HG03045 (cell line): ENCODE results near the gene AFP.

ENCODE experiments used
- ATAC-seq: cut with Tn5 transposase; IDR thresholded peaks from one replicate; pipeline ENCODE4 v1.9.1; 2021; ENCODE audit warnings: mild to moderate bottlenecking, moderate library complexity; ENCODE audit not compliant: unreplicated experiment

The AFP gene

DNA sequence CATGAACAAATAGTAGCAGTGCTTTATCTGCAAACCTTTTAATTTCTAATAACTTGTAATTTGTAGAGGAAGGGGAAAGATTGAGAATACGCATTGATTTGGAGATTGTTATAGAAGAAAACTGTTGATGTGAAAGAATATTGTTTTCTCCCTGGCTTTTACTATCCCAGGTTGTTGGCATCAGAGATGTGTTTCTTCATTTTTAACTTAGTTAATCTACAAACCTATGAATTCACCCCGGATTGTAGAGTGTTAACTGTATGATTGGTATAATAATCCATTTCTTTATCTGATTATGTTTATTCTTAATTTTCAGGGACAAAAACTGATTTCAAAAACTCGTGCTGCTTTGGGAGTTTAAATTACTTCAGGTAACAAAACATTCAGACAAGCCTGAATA lies 18.9 kb downstream of the AFP start:
- ATAC-seq: no peak

DNA sequence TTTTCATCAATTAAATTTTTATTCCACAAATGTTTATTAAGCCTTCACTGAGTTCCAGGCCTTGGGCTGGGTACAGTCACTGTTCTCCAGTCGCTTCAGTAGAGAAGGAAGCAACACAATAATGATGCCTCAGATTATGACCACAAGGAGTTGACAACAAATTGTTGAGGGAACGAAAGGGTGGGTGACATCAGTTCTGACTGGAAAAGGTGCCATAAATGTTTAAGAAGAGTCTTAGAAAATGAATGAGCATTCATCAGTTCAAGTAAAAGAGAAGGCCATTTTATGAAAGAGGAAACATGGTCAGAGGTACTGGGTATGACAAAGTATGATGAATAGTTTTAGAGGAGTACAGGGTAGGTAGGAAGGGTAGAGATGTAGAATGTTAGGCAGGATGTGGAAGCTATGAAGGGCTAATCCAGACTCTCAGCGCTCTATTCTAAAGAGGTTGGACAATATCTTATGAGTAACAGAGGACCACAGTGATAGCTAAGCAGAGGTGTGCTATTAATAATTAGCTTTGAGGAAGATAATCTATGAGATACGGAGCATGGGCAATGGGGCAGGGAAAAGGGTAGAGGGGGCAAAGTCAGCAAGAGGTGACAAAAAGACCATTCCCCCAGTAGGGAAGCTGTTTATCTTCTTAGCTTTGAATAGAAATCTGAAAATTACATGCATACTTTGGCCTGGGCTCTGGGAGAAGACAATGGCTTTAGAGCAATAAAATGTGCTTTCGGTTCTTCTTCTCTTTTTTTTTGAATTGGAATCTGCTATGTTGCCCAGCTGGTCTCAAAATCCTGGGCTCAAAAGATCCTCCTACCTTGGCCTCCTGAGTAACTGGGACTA lies 20.4 kb downstream of the AFP start:
- no peak for ATAC-seq

DNA sequence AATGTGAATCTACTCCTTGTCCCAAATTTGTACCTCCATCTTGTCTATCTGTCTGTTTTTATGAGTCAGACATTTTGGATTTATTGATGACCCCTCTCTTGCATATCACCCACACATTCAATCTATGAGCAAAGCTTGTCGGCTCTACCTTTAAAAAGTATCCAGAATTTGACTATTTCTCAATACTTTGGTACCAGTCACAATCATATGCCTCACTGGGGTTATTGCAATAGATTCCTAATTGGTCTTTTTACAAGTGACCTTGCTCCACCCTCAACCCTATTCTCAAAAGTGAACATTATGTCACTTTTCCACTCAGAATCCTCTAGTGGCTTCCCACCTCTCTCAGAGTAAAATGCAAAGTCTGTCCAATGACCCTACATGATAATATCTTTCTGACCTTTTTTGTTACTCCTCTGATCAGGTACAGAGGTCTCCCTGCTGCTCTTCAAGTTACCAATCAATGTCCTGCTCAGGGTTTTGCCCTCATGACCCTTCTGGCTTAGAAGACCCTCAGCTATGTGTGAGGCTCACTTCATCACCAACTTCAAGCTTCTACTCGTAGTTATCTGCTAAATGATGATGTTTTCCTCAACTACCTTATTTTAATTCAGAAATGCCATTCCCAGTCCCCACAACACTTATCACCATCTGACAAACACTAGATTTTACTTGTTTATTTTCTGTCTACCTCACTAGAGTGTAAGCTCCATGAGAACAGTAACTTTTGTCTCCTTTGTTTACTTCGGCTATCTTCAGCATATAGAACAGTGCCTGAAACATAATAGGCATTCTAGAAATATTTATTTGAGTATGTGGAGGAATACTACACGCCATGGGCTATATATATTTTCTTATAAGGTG lies 22.4 kb downstream of the AFP start:
- ATAC-seq: no peak

DNA sequence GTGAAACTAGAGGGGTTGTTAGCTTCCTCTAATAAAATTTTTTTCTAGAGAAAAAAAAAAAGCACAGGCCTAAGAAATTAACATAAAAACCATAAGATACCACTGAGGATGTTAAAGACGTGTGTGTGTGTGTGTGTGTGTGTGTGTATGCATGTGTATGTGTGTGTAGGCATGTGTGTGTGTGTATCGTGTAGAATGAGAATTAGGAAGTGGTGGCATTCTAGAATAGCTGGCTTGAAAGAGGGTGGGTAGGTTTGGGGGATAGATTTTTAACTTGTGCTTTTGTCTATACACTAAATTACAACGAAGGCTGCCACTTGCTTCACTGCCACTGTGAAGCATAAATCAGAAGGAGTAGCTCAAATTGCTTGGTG lies 23.0 kb downstream of the AFP start:
- no peak for ATAC-seq

DNA sequence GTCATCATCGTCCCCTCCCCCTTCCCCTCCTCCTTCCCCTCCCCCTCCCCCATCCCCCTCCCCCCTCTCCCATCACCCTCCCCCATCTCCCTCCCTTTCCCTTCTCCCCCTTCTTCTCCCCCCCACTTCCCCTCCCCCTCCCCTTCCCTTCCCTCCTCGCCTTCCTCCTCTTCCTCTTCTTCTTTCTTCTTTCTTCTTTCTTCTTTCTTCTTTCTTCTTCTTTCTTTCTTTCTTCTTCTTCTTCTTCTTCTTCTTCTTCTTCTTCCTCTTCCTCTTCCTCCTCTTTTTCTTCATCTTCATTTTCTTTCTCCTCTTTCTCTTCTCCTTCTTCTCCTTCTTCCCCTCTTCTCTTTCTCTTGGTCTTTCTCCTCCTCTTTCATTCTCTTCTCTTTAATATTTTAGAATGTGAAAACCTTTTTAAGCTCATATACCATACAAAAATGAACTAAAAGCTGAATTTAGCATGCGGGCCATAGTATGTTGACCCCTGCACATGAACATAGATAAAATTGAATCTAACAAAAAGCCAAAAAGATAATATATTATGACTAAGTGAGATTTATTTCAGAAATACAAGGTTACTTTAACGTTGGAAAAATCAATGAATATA lies 25.0 kb downstream of the AFP start:
- no peak for ATAC-seq

DNA sequence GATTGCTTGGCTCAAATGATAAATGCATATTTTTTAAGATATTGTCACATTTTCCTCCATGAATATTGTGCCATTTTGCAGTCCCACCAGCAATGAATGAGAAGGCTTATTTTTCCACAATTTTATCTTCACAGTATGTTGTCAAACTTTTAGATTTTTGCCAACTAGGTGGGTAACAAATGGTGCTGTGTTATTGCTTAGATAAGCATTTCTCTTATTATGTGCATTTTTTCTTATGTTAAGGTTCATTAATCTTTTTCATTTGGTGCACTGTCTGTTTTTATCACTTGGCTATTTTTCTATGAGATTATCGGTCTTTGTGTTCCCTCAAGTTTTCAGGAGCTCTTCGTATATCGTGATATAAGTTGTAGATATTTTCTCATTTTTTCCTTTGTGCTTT lies 32.1 kb downstream of the AFP start:
- ATAC-seq: no peak

DNA sequence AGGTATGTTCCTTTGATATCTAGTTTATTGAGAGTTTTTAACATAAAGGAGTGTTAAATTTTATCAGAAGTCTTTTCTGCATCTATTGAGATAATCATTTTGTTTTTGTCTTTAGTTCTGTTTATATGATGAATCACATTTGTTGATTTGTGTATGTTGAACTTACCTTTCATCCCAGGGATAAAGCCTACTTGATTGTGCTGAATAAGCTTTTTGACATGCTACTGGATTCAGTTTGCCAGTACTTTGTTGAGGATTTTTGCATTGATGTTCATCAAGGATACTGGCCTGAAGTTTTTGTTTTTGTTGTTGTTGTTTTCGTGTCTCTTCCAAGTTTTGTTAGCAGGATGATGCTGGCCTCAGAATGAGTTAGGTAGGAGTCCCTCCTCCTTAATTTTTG lies 34.7 kb downstream of the AFP start:
- no peak for ATAC-seq

DNA sequence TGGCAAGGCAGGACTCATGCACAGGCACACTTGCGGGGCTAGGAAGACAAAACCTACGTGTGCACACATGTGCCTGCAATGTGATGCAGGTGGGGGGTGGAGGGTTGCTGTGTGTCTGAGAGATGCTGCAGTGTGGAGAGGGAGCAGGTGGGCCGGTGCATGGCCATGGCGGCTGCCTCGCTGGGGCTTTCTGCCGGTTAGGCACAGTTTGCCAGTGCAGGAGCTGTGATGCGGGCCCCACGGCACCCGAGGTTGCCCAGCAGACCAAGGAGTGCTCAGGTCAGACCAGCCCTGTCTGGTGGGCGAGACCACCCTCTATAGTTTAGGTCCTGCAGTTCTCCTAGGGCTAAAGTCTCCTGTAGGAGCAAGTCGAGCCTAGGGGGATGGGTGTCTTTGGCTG lies 41.2 kb downstream of the AFP start:
- no peak for ATAC-seq

DNA sequence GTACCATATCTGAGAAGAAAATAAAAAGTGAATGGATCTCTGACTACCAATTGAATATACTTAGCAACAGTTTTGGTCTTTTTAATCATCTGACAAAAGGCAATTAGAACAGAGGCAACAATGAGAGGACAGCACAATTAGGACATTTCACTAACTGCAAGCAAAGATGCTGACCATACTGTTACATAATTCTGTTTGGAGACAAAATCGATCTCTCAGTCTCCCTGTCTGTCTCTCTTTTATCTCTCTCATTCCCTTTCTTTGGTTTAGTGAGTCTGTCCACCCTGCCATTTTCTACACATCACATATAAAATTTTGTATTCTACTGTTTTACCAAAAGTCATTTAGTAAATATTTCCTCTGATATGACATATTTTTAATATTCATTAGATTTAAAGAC lies 43.3 kb downstream of the AFP start:
- ATAC-seq: no peak

DNA sequence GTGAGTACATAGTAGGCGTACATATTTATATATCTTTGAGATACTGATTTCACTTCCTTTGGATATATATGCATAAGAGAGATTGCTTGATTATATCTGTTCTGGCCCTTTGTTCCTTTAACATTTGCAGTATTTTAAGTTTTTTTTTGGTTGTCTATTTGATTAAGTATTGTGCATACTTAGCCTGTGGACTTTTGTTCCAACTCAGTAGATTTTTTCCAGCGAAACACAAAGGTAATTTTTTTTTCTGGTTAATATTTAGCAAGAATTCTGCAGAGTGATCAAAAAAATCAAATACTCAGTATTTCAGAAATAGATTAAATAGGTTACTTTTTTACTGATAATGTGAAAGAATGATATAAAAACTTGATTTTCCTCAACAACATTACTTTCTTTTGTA lies 45.3 kb downstream of the AFP start, which contains the start of gene AFM:
AFM (plus strand) TSS at position 388 of the 400 bp plus-strand sequence. CDS start 31 bp downstream, outside the sequence.
- no peak for ATAC-seq

DNA sequence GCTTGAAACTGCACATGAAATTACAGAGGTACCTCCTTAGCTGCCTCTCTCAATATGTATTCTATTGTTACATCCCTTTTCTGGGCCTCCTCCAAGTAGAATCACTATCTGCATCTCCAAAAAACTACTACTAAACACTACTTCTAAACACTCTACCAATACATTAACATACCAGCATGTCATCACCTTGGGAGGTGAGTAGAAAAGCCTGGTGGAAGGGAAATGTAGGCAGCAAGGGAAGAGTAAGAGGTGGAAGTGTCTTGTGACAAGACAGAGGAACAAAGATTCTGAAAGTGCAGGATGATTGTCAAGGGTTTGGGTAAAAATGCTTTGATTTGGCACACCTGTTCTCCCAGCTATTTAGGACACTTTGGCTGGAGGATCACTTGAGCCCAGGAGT lies 49.1 kb downstream of the AFP start:
- no peak for ATAC-seq

DNA sequence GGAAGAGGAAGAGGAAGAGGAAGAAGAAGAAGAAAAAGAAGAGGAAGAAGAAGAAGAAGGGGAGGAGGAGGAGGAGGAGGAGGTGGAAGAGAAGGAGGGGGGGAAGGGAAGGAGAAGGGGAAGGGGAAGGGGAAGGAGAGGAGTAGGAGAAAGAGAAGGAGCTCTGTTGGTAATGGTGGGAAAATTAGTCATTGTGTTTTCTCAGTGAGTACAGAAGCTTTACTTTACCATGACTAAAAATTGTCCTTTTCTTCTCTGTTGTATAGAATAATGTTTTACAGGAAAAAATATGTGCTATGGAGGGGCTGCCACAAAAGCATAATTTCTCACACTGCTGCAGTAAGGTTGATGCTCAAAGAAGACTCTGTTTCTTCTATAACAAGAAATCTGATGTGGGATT lies 49.6 kb downstream of the AFP start:
- ATAC-seq: no peak

DNA sequence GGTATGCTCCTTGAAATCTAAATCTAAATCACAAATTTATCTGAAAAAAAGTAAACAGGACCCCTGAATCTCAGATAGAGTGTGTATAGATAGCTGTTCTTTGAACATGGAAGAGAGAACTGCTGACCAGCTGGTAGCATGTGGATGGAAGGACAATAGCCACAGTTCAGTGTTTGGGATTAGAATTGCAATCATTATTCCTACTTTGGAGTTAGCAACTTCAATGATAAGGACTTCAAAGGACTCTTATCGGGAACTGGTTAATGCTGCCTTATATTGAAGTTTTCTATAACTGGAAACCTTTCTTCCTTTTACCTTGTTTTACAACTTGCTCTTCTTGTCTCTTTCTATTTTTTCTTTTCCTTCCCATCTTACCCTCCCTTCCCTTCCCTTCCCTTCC lies 50.5 kb downstream of the AFP start:
- no peak for ATAC-seq

DNA sequence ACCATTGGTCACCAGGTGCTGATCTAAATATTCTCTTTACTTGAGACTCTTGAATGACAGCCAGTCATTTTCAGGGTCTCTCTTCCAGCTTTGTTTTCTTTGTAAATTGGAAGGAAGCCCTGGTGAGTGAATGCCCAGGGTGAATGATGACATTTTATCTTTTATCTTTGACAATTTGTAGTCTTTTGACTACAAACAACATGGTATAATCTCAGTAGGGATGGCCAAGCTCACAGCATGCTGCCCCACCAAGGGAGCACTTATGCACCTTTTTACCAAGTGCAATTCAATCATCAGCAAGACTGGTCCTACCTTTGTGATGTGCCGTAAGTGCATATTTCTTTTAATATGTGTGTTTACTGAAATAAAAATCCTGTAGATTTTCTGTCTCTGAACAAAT lies 51.2 kb downstream of the AFP start:
- no peak for ATAC-seq

DNA sequence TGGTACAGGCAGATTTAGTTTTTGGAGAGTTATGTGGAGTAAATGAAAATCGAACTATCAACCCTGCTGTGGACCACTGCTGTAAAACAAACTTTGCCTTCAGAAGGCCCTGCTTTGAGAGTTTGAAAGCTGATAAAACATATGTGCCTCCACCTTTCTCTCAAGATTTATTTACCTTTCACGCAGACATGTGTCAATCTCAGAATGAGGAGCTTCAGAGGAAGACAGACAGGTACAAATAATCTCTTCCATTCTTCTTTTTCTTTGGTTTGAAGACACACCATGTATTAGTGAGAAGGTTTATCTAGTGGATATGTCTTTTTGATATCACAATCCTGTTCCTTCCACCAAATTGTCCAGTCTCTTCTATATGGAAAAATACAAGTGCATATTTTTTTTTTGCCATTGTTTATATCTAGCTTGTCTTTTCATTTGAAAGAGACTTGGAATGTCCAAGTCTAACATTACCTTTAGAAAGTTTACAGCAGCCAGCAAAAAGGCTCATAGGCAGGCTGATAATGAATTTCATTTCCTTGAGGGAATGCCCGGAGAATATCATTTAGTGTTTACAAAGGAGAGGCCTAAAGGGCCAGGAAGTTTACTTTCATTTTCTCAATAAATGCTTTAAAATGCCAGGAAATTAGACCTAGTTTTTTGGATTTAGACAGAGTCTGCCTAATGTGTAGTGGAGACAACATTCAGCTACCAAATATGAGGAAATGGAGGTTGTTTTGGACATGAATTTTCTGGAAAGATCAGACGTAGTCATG lies 64.2 kb downstream of the AFP start:
- ATAC-seq: no peak

DNA sequence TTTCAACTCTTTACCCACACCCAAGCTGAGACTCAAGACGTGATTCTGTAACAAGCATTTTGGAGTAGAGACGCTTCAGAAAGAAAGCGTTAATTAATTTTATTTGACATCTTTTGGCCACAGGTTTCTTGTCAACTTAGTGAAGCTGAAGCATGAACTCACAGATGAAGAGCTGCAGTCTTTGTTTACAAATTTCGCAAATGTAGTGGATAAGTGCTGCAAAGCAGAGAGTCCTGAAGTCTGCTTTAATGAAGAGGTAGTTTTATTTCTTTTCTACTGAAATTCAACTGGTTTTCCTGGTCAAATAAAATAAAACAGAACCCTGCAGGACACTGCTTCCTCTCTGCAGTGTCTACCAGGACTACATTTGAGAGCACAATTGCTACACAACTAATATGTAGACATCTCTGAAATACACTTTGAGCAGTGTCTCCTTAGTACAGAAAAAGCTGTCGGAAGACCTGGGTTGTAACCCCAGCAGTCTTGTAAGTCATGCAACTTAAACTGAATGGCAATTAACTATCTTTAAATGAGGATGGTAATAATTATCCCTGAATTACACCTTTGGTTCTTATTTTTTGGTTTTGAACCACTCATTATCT lies 65.7 kb downstream of the AFP start:
- ATAC-seq: no peak

DNA sequence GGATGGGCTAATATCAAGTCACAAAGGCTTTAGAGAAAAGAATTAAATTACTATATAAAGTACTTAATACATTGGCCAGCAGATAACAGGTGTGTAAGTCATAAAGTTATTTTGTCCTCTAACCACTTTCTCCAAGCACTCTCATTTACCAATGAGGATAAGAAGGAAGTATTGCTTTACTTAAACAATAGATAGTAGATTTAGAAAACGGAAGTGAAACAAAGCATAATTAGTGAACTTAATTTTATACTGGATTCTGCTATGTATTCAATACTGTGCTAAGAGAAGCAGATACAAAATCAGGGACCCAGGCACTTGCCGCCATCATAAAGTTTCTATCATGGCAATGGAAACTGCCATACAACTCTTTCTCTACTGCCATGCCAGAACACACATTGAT lies 69.5 kb downstream of the AFP start:
- no peak for ATAC-seq
